Endothelial cell (in vitro differentiated cells): ENCODE measurements around the gene RIPOR3. TPM values are rescaled to one million over a fixed set of nuclear protein-coding genes. Genes with fewer than 3 reads are reported as not detected.

ENCODE experiments used
- DNase-seq: peaks from one replicate; pipeline ENCODE4 v3.0.0; 2021; ENCODE audit warnings: low spot score
- H3K27ac Mint-ChIP-seq: one replicate; pipeline ENCODE4 v1.8.0; 2021; ENCODE audit warnings: mixed read lengths, inconsistent platforms; ENCODE audit not compliant: unreplicated experiment
- H3K27me3 Mint-ChIP-seq: one replicate; pipeline ENCODE4 v1.8.0; 2021; ENCODE audit warnings: mild to moderate bottlenecking, moderate library complexity, mixed read lengths, inconsistent platforms; ENCODE audit not compliant: unreplicated experiment
- H3K36me3 Mint-ChIP-seq: one replicate; pipeline ENCODE4 v1.8.0; 2021; ENCODE audit warnings: mild to moderate bottlenecking, low read depth, mixed read lengths, inconsistent platforms; ENCODE audit not compliant: unreplicated experiment
- H3K4me1 Mint-ChIP-seq: one replicate; pipeline ENCODE4 v1.8.0; 2021; ENCODE audit warnings: mild to moderate bottlenecking, mixed read lengths, inconsistent platforms; ENCODE audit not compliant: unreplicated experiment
- H3K4me3 Mint-ChIP-seq: one replicate; pipeline ENCODE4 v1.8.0; 2021; ENCODE audit warnings: mild to moderate bottlenecking, mixed read lengths, inconsistent platforms; ENCODE audit not compliant: unreplicated experiment
- H3K9me3 Mint-ChIP-seq: one replicate; pipeline ENCODE4 v1.8.0; 2021; ENCODE audit warnings: mixed read lengths, inconsistent platforms; ENCODE audit not compliant: unreplicated experiment
- total RNA-seq: library from RNA; stranded (reverse); fragmentation: NEBNext Ultra II Directional; extraction: Animal tissue kit (Norgen Biotek cat#: 25700); gene quantifications from one replicate; pipeline ENCODE4 v1.2.1, GENCODE V29; 2021; ENCODE audit not compliant: unreplicated experiment
- TF ChIP-seq, protein P1 (sequence below): fragments of 200-600 bp; sonication (generic); IDR thresholded peaks from one replicate; pipeline ENCODE4 v1.5.0; 2021; ENCODE audit warnings: antibody characterized with exemption; ENCODE audit not compliant: unreplicated experiment

The RIPOR3 gene
- total RNA-seq, 1 donor from 2014 or later, result 11.2 TPM

DNA sequence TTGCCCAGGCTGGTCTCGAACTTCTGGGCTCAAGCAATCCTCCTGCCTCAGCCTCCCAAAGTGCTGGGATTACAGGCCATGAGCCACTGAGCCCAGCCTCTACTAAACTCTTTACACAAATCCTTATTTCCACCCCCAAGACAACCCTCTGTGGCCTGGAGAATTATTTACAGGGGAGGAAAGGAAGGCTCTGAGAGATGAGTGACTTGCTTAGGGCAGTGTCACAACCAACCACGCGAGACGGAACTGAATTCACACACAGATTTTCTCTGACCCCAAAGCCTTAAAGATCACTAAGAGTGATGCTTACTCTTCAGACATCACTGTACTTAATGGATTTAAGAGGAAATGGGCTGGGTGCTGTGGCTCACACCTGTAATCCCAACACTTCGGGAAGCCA lies 86.2 kb downstream of the RIPOR3 start:
- Mint-ChIP-seq H3K36me3 (no peaks in the 10 kb centered on the region), H3K27me3 (peaks cover 10% of the 10 kb centered on the region), H3K4me1 (no peaks in the 10 kb centered on the region), H3K4me3 (no peak overlapping the region), H3K9me3 (no peaks in the 10 kb centered on the region), H3K27ac (peak overlapping the region; percentile 42)
- DNase-seq, result no peak
- TF ChIP-seq, protein P1, sequence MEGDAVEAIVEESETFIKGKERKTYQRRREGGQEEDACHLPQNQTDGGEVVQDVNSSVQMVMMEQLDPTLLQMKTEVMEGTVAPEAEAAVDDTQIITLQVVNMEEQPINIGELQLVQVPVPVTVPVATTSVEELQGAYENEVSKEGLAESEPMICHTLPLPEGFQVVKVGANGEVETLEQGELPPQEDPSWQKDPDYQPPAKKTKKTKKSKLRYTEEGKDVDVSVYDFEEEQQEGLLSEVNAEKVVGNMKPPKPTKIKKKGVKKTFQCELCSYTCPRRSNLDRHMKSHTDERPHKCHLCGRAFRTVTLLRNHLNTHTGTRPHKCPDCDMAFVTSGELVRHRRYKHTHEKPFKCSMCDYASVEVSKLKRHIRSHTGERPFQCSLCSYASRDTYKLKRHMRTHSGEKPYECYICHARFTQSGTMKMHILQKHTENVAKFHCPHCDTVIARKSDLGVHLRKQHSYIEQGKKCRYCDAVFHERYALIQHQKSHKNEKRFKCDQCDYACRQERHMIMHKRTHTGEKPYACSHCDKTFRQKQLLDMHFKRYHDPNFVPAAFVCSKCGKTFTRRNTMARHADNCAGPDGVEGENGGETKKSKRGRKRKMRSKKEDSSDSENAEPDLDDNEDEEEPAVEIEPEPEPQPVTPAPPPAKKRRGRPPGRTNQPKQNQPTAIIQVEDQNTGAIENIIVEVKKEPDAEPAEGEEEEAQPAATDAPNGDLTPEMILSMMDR, result no peak

DNA sequence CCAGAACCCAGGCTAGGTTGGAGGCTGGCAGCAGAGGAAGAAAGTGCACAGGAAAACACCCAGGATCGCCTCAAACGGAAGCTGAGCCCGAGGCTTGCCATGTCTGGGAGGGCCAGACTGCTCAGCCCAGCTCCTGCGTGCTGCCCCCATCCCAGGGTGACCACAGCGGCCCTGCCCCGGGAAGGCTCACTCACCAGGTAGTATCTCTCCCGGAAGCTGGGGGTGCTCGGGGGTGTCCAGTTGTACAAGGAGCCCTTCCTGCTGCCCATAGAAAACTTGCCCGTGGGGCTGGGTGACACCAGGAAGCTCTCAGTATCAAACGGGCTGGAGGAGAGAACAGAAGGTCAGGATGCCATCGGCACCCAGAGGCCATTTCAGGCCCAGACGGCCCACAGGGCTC lies 86.9 kb downstream of the RIPOR3 start:
- H3K27me3 Mint-ChIP-seq, result peaks cover 10% of the 10 kb centered on the region
- no peak for DNase-seq
- TF ChIP-seq, protein P1, result no peak
- no peaks in the 10 kb centered on the region for H3K9me3 Mint-ChIP-seq
- no peaks in the 10 kb centered on the region for H3K4me1 Mint-ChIP-seq
- H3K4me3 Mint-ChIP-seq, result no peak overlapping the region
- H3K27ac Mint-ChIP-seq, result no peak overlapping the region
- no peaks in the 10 kb centered on the region for H3K36me3 Mint-ChIP-seq

DNA sequence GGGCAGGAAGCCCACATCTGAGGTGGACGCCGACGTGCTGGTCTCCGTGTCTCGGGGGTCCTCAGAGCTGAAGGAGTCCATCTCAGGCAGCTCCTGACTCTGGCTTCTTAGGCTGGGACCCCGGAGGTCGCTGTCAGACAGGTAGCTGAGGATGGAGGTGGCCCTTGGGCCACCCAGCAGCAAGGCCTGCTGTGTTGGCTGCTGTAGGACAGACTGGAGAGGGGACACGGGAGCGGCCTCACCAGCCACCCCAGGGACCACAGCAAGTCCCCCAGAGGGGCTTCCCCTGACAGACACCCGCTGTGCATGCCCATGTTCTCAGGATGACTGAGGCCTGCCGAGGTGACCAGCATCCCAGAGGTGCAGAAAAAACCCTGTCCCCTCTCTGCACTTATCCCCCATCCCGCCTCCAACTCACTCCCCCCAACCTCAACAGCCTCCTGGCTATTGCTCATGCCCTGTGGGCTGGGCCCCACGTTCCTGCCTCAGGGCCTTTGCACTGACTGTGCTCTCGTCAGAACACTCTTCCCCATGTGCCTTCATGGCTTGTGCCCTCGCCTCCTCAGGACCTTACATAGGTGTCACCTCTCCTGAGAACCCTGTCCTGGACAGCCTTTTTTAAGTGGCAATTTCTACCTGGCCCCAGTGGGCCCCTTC lies 88.8 kb downstream of the RIPOR3 start:
- Mint-ChIP-seq H3K4me3 (no peak overlapping the region), H3K9me3 (no peaks in the 10 kb centered on the region), H3K27ac (no peak overlapping the region), H3K4me1 (no peaks in the 10 kb centered on the region), H3K36me3 (no peaks in the 10 kb centered on the region), H3K27me3 (peaks cover 10% of the 10 kb centered on the region)
- TF ChIP-seq, protein P1, result no peak
- no peak for DNase-seq

DNA sequence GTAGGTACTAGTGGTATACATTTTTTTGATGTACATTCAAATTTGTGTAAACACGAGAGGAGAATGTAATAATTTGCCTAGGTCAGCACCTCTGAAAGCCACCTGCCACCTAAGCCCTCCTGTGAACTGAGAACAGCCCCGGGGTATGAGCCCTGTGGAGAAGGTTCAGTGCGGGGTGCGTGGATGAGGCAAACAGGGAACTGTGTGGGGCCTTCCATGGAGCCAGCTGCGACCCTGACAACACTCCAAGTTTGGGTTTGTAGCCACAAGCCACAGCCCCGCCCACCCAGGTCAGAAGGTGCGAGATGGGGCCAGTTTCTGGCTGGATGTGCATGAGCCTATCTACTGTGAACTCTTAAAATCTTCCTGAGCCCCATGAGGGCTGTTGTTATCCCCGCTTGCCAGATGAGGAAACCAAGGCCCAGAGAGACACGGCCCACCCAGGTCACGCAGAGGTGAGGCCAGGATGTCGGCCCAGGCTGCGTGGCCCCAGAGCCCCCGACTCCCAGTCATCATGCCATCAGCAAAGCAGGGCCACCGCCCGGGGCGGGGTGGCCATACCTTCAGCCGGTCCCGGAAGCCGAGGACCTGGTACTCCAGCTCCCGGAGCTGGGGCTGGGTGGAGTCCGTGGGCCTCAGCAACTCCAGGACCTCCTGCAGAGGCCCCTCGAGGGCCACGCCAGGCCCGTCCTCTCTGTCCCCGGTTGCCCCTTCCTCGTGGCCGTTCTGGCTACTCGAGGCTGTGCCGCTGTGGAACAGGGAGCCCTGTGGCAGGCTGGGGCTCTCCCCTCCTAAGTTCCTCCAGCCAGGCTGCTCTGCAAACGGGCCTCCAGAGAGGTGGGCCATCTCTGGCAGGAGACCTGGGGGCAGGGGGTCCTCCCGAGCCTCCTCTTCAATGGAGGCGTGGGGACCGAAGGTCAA lies 89.6 kb downstream of the RIPOR3 start:
- H3K4me1 Mint-ChIP-seq, result no peaks in the 10 kb centered on the region
- H3K27me3 Mint-ChIP-seq, result peaks cover 13% of the 10 kb centered on the region
- no peaks in the 10 kb centered on the region for H3K36me3 Mint-ChIP-seq
- TF ChIP-seq, protein P1, result no peak
- H3K4me3 Mint-ChIP-seq, result no peak overlapping the region
- no peak for DNase-seq
- H3K27ac Mint-ChIP-seq, result no peak overlapping the region
- no peaks in the 10 kb centered on the region for H3K9me3 Mint-ChIP-seq
